A549 (cell line): ENCODE data around the gene MRFAP1L1. TPM values are rescaled to one million over a fixed set of nuclear protein-coding genes. Genes with fewer than 3 reads are reported as not detected.

ENCODE experiments used
- ATAC-seq, 2 experiments: fragments of 200-7000 bp in 1 of 2; fragments of >200 bp in 1 of 2; cut with Nextera tagmentation in 1 of 2; cut with Tn5 transposase in 1 of 2; 3 replicates each; pipeline versions ENCODE4 v1.8.0 to v1.9.1; 2018 to 2020; ENCODE audit warnings: mild to moderate bottlenecking in 1 of 2, moderate library complexity in 1 of 2
- CTCF ChIA-PET: fragments of 300-600 bp; sonication (Branson Sonifier 250); formaldehyde crosslinking; extraction: SDS; loops from one replicate; lab custom pipeline; 2021; ENCODE audit warnings: antibody characterized with exemption, inconsistent platforms; lab: Yijun Ruan, JAX
- POLR2A ChIA-PET: fragments of 350-600 bp; formaldehyde crosslinking; extraction: SDS; loops from one replicate; lab custom pipeline; 2021; ENCODE audit warnings: antibody characterized with exemption, inconsistent platforms; lab: Yijun Ruan, JAX
- DNase-seq, 2 experiments: peaks; one replicate each; pipeline versions ENCODE4 v3.0.0 to v3.0.0-alpha.2; 2011 to 2016; ENCODE audit warnings: low read depth in 1 of 2, low spot score in 1 of 2
- FAIRE-seq: peaks from 2 replicates; lab custom pipeline; 2011; peaks lifted over from hg19 to GRCh38; lab: Jason Lieb, UNC
- H3K27ac ChIP-seq, 2 experiments: fragments of >200 bp; sonication (Bioruptor Twin); formaldehyde crosslinking; 3 replicates each; pipeline ENCODE4 v1.5.1; 2016 to 2017
- H3K4me1 ChIP-seq: fragments of >200 bp; sonication (Bioruptor Twin); formaldehyde crosslinking; 3 replicates; pipeline ENCODE4 v1.6.1; 2016
- H3K4me2 ChIP-seq: fragments of >200 bp; sonication (Bioruptor Twin); formaldehyde crosslinking; 3 replicates; pipeline ENCODE4 v1.6.1; 2016
- H3K4me3 ChIP-seq: fragments of >200 bp; sonication (Bioruptor Twin); formaldehyde crosslinking; 3 replicates; pipeline ENCODE4 v1.5.1; 2016
- H3K9me3 ChIP-seq: fragments of >200 bp; sonication (Bioruptor Twin); formaldehyde crosslinking; 3 replicates; pipeline ENCODE4 v1.6.1; 2016
- BHLHE40 ChIP-seq: IDR thresholded peaks from 2 replicates; pipeline ENCODE4 v1.6.1; 2012; ENCODE audit warnings: low read depth, low read length, inconsistent platforms
- CBX8 ChIP-seq: fragments of 200-600 bp; sonication (generic); IDR thresholded peaks from 2 replicates; pipeline ENCODE4 v1.6.1; 2016
- CHD2 ChIP-seq: fragments of 150-350 bp; IDR thresholded peaks from 2 replicates; pipeline ENCODE4 v1.6.1; 2014; ENCODE audit warnings: low read length; ENCODE audit not compliant: partially characterized antibody
- EHF ChIP-seq: fragments of 250-450 bp; sonication (Bioruptor Pico); IDR thresholded peaks from 2 replicates; pipeline ENCODE4 v1.5.0; 2020; ENCODE audit warnings: mild to moderate bottlenecking
- EHMT2 ChIP-seq: fragments of 200-600 bp; sonication (generic); IDR thresholded peaks from 2 replicates; pipeline ENCODE4 v1.6.1; 2016; ENCODE audit warnings: antibody characterized with exemption, low read depth, mild to moderate bottlenecking, moderate library complexity
- FOSB ChIP-seq: fragments of 250-450 bp; sonication (Bioruptor Pico); IDR thresholded peaks from 2 replicates; pipeline ENCODE4 v1.5.0; 2020; ENCODE audit warnings: mild to moderate bottlenecking, moderate library complexity
- GATA3 ChIP-seq: IDR thresholded peaks from 2 replicates; pipeline ENCODE4 v1.6.1; 2012; ENCODE audit warnings: borderline replicate concordance
- HOXA7 ChIP-seq: fragments of 250-450 bp; sonication (Bioruptor Pico); IDR thresholded peaks from 2 replicates; pipeline ENCODE4 v1.5.0; 2020; ENCODE audit warnings: mild to moderate bottlenecking, moderate library complexity
- JUN ChIP-seq, 2 experiments: fragments of >200 bp; sonication (Bioruptor Twin); formaldehyde crosslinking; IDR thresholded peaks; 2 replicates in 1 of 2; 3 replicates in 1 of 2; pipeline ENCODE4 v1.6.1; 2016 to 2017
- JUNB ChIP-seq: fragments of >200 bp; sonication (Bioruptor Twin); formaldehyde crosslinking; IDR thresholded peaks from 2 replicates; pipeline ENCODE4 v1.6.1; 2016
- MAFK ChIP-seq: fragments of 450-650 bp; IDR thresholded peaks from 2 replicates; pipeline ENCODE4 v1.6.1; 2014; ENCODE audit not compliant: partially characterized antibody
- NPAS2 ChIP-seq: fragments of 250-450 bp; sonication (Bioruptor Pico); IDR thresholded peaks from 2 replicates; pipeline ENCODE4 v1.8.0; 2022; ENCODE audit warnings: mild to moderate bottlenecking, moderate library complexity, borderline replicate concordance
- RAD21 ChIP-seq, 2 experiments: fragments of >200 bp in 1 of 2; sonication (Bioruptor Twin) in 1 of 2; formaldehyde crosslinking in 1 of 2; IDR thresholded peaks in 1 of 2; conservative IDR thresholded peaks in 1 of 2; 2 replicates in 1 of 2; 3 replicates in 1 of 2; pipeline ENCODE4 v1.6.1; 2012 to 2018; ENCODE audit warnings: inconsistent platforms in 1 of 2
- RCOR1 ChIP-seq: fragments of 150-350 bp; IDR thresholded peaks from 2 replicates; pipeline ENCODE4 v1.6.1; 2014; ENCODE audit warnings: antibody characterized with exemption, low read length, low read depth
- RNF2 ChIP-seq: fragments of 200-600 bp; sonication (generic); IDR thresholded peaks from 2 replicates; pipeline ENCODE4 v1.6.1; 2016; ENCODE audit warnings: low read depth, mild to moderate bottlenecking, antibody characterized with exemption, moderate library complexity, borderline replicate concordance
- SREBF2 ChIP-seq: fragments of 450-650 bp; IDR thresholded peaks from 2 replicates; pipeline ENCODE4 v1.6.1; 2014; ENCODE audit warnings: mild to moderate bottlenecking, moderate library complexity
- TP53 ChIP-seq: fragments of 250-450 bp; sonication (Bioruptor Pico); IDR thresholded peaks from 2 replicates; pipeline ENCODE4 v1.5.0; 2021; ENCODE audit warnings: mild to moderate bottlenecking, moderate library complexity
- ZFP36 ChIP-seq: fragments of 450-650 bp; IDR thresholded peaks from 2 replicates; pipeline ENCODE4 v1.6.1; 2014; ENCODE audit warnings: borderline replicate concordance; ENCODE audit not compliant: partially characterized antibody
- ZNF302 ChIP-seq: fragments of 250-450 bp; sonication (Bioruptor Pico); IDR thresholded peaks from 2 replicates; pipeline ENCODE4 v1.9.0; 2021; ENCODE audit warnings: inconsistent platforms, mild to moderate bottlenecking, moderate library complexity
- WGBS: methylation state at CpG from one replicate; pipeline ENCODE4 v1.1.6; 2017; ENCODE audit errors: missing lambda C conversion rate; 5-methylcytosine and 5-hydroxymethylcytosine counted together
- polyA plus RNA-seq, 4 experiments: library from polyadenylated mRNA; depleted of rRNA in 3 of 4; stranded (reverse); fragments of >200 nt; fragmentation: RNase III in 1 of 4; extraction: RNeasy Plus Mini Kit Qiagen cat#74134 plus additional on column Dnase treatment in 1 of 4; gene quantifications; 2 replicates in 3 of 4; 3 replicates in 1 of 4; pipeline ENCODE4 v1.2.3, GENCODE V29; 2011 to 2017
- TF ChIP-seq, protein P1 (sequence below): fragments of 200-600 bp; sonication (generic); IDR thresholded peaks from 2 replicates; pipeline ENCODE4 v1.6.1; 2016; ENCODE audit warnings: antibody characterized with exemption, mild to moderate bottlenecking, moderate library complexity
- TF ChIP-seq, protein P2 (sequence below): fragments of >200 bp; sonication (Bioruptor Twin); formaldehyde crosslinking; IDR thresholded peaks from 3 replicates; pipeline ENCODE4 v1.6.1; 2016
- TF ChIP-seq, protein P3 (sequence below): fragments of 250-450 bp; sonication (Bioruptor Pico); IDR thresholded peaks from 2 replicates; pipeline ENCODE4 v1.5.0; 2020; ENCODE audit warnings: low read depth, mild to moderate bottlenecking, moderate library complexity
- TF ChIP-seq, protein P4 (sequence below): IDR thresholded peaks from 2 replicates; pipeline ENCODE4 v1.6.1; 2012
- TF ChIP-seq, protein P5 (sequence below): IDR thresholded peaks from 2 replicates; pipeline ENCODE4 v1.6.1; 2012; ENCODE audit warnings: low read depth, borderline replicate concordance
- TF ChIP-seq, protein P6 (sequence below): fragments of >200 bp; sonication (Bioruptor Twin); formaldehyde crosslinking; IDR thresholded peaks from 2 replicates; pipeline ENCODE4 v1.6.1; 2016
- TF ChIP-seq, protein P7 (sequence below): fragments of 450-650 bp; IDR thresholded peaks from 2 replicates; pipeline ENCODE4 v1.6.1; 2014; ENCODE audit warnings: antibody characterized with exemption

Gene MRFAP1L1
- polyA plus RNA-seq, 2 of the 4 experiments (the other 2 are of a cell fraction) = 46.1 to 78.2 TPM

DNA sequence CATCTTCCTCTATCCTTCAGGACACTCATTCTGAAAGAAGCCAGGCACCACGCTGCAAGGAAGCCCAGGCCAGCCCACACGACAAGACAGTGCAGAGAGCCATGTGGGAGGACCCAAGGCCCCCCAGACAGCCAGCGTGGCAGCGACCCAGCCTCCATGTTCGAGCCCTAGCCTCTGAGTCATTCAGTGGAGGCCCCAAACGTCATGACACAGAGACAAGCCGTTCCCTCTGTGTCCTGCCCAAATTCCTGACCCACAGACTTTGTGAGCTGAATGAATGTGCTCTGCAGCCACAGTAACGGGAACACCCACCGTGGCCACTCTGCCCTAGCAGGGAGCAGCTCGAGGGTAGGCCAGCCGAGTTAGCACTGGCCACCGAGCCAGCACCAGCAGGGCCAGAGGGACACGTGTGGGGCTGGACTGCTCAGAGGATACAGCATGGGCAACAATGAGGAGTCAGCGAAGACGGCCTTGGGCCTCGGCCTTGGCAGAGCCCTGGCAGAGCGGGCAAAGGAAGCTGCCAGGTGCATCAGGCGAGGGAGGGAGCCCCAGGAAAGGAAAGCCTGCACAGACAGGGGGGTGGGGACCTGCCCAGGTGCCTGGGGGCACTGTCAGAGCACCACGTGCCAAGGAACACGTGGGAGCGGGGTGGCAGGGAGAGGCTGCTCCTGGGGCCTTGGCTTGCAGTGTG is 14.9 kb upstream of the MRFAP1L1 start (continued):
- no peak for TF ChIP-seq ZFP36
- no peak for TF ChIP-seq TP53 (CRISPR knock-in tag)
- no peak for TF ChIP-seq JUNB

DNA sequence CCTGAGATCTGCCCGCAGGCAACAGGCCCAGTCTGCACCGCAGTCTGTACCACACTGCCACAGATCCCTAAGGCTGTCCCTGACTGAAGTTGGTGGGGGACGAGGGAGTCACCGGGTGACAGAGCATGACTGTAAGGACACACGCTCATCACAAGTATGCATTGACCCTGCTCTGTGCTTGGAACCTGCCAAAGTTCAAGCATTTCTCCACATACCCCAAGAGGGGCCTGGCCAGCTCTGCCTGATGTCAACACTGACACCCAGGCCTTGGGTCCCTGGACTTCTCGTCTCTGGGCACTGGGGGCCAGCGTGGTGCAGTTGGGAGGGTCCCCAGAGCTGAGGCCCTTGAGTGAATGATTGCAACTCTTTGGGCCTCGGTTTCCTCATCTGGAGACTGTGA is 14.2 kb upstream of the MRFAP1L1 start:
- no peak for FAIRE-seq

DNA sequence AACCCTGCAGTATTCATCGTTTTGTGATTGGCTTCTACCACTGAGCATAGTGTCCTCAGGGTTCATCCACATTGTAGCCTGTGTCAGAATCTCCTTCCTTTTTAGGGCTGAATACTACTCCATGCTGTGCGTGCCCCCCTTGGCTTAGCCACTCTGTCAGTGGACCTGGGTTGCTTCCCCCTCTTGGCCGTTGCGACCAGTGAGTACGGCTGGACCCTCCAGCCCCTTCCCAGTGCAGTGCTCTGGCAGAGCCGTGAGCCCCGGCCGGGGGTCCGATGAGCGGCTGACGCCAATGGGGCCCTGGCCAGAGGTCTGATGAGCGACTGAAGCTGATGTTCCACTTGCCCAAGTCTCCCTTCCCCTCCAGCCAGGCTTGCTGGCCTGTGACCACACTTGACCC is 13.2 kb upstream of the MRFAP1L1 start:
- H3K4me2 ChIP-seq = no peak overlapping the region
- peaks cover 11% of the 10 kb centered on the region; the same call in 1 of the 3 replicates for H3K4me1 ChIP-seq
- no peak for TF ChIP-seq CBX8
- no peak for TF ChIP-seq RNF2
- no peak for TF ChIP-seq EHMT2
- no peak for TF ChIP-seq RCOR1
- TF ChIP-seq EHF (CRISPR knock-in tag) = no peak
- TF ChIP-seq, protein P1, sequence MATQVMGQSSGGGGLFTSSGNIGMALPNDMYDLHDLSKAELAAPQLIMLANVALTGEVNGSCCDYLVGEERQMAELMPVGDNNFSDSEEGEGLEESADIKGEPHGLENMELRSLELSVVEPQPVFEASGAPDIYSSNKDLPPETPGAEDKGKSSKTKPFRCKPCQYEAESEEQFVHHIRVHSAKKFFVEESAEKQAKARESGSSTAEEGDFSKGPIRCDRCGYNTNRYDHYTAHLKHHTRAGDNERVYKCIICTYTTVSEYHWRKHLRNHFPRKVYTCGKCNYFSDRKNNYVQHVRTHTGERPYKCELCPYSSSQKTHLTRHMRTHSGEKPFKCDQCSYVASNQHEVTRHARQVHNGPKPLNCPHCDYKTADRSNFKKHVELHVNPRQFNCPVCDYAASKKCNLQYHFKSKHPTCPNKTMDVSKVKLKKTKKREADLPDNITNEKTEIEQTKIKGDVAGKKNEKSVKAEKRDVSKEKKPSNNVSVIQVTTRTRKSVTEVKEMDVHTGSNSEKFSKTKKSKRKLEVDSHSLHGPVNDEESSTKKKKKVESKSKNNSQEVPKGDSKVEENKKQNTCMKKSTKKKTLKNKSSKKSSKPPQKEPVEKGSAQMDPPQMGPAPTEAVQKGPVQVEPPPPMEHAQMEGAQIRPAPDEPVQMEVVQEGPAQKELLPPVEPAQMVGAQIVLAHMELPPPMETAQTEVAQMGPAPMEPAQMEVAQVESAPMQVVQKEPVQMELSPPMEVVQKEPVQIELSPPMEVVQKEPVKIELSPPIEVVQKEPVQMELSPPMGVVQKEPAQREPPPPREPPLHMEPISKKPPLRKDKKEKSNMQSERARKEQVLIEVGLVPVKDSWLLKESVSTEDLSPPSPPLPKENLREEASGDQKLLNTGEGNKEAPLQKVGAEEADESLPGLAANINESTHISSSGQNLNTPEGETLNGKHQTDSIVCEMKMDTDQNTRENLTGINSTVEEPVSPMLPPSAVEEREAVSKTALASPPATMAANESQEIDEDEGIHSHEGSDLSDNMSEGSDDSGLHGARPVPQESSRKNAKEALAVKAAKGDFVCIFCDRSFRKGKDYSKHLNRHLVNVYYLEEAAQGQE = no peak
- TF ChIP-seq MAFK = no peak
- TF ChIP-seq, protein P2, sequence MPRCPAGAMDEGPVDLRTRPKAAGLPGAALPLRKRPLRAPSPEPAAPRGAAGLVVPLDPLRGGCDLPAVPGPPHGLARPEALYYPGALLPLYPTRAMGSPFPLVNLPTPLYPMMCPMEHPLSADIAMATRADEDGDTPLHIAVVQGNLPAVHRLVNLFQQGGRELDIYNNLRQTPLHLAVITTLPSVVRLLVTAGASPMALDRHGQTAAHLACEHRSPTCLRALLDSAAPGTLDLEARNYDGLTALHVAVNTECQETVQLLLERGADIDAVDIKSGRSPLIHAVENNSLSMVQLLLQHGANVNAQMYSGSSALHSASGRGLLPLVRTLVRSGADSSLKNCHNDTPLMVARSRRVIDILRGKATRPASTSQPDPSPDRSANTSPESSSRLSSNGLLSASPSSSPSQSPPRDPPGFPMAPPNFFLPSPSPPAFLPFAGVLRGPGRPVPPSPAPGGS = no peak
- TF ChIP-seq, protein P3, sequence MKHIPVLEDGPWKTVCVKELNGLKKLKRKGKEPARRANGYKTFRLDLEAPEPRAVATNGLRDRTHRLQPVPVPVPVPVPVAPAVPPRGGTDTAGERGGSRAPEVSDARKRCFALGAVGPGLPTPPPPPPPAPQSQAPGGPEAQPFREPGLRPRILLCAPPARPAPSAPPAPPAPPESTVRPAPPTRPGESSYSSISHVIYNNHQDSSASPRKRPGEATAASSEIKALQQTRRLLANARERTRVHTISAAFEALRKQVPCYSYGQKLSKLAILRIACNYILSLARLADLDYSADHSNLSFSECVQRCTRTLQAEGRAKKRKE = no peak
- no peak for TF ChIP-seq HOXA7 (CRISPR knock-in tag)
- no peak for TF ChIP-seq BHLHE40
- TF ChIP-seq, protein P4, sequence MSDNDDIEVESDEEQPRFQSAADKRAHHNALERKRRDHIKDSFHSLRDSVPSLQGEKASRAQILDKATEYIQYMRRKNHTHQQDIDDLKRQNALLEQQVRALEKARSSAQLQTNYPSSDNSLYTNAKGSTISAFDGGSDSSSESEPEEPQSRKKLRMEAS = no peak
- TF ChIP-seq FOSB = no peak
- TF ChIP-seq NPAS2 (CRISPR knock-in tag) = no peak
- TF ChIP-seq, protein P5, sequence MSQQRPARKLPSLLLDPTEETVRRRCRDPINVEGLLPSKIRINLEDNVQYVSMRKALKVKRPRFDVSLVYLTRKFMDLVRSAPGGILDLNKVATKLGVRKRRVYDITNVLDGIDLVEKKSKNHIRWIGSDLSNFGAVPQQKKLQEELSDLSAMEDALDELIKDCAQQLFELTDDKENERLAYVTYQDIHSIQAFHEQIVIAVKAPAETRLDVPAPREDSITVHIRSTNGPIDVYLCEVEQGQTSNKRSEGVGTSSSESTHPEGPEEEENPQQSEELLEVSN = no peak
- no peak for TF ChIP-seq GATA3
- TF ChIP-seq, protein P6, sequence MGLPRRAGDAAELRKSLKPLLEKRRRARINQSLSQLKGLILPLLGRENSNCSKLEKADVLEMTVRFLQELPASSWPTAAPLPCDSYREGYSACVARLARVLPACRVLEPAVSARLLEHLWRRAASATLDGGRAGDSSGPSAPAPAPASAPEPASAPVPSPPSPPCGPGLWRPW = no peak
- POLR2A ChIA-PET = no interaction called here
- DNase-seq (no peak), FAIRE-seq (no peak), ATAC-seq (no peak)
- 85% methylated on average over 11 of the region's 12 CpGs for WGBS
- CTCF ChIA-PET = interaction anchor here (2.7 to 9.0 kb wide), 2 partner anchors 151 to 348 kb away, joined by 8 to 168 read pairs; no protein-coding TSS in a partner anchor
- no peak overlapping the region for H3K4me3 ChIP-seq
- no peak overlapping the region; a peak in 1 of 6 replicates for H3K27ac ChIP-seq
- H3K9me3 ChIP-seq = no peaks in the 10 kb centered on the region

More for the DNA sequence above, 14.2 kb upstream of the MRFAP1L1 start:
- 63% methylated on average over 3 of the region's 8 CpGs for WGBS
- peaks cover 7% of the 10 kb centered on the region; the same call in 1 of the 3 replicates for H3K4me1 ChIP-seq
- no peak overlapping the region; a peak in 2 of 6 replicates for H3K27ac ChIP-seq
- H3K9me3 ChIP-seq = no peaks in the 10 kb centered on the region
- H3K4me2 ChIP-seq = no peak overlapping the region
- DNase-seq (no peak), ATAC-seq (no peak)
- no peak overlapping the region for H3K4me3 ChIP-seq
- CTCF ChIA-PET = interaction anchor here (2.7 to 9.0 kb wide), 2 partner anchors 150 to 347 kb away, joined by 8 to 168 read pairs; no protein-coding TSS in a partner anchor
- no peak for TF ChIP-seq ZNF302 (CRISPR knock-in tag)
- no peak for TF ChIP-seq JUN (IDR thresholded peaks at IDR 0.05)
- no peak for TF ChIP-seq SREBF2
- TF ChIP-seq RCOR1 = no peak
- TF ChIP-seq, protein P7, sequence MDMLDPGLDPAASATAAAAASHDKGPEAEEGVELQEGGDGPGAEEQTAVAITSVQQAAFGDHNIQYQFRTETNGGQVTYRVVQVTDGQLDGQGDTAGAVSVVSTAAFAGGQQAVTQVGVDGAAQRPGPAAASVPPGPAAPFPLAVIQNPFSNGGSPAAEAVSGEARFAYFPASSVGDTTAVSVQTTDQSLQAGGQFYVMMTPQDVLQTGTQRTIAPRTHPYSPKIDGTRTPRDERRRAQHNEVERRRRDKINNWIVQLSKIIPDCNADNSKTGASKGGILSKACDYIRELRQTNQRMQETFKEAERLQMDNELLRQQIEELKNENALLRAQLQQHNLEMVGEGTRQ = no peak
- TF ChIP-seq TP53 (CRISPR knock-in tag) = no peak
- TF ChIP-seq, protein P5 = no peak
- TF ChIP-seq, protein P6 = no peak
- no peak for TF ChIP-seq RAD21 (conservative IDR thresholded peaks at IDR 0.05 in 1 of 2, IDR thresholded peaks at IDR 0.05 in 1 of 2)
- TF ChIP-seq CHD2 = no peak
- POLR2A ChIA-PET = no interaction called here
